ENCODE measurements around the gene ACTL6B. TPM values are rescaled to one million over a fixed set of nuclear protein-coding genes. Genes with fewer than 3 reads are reported as not detected.
A peak's percentile ranks its signal among the peaks of the same experiment; 100 is the strongest.

ACTL6B gene
- total RNA-seq, 1 experiment from 2014 or later = not detected

DNA sequence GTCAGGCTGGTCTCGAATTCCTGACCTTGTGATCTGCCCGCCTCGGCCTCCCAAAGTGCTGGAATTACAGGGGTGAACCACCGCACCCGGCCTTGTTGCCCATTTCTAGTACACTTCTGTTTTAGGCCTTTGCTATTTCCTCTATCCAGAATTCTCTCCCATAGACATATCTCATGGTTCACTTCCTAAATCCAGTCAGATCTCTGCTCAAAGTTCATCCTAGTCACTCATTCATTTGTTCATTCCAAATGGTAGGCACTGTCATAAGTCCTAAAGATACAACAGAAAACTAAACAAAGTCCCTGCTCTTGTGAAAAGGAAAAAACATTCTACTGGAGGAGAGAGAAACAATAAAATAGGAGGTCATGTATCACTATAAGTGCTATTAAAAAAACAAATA is 46.3 kb downstream of the ACTL6B start:
- H3K9ac ChIP-seq (ENCODE audit: low read length) = no peak overlapping the region
- no peak overlapping the region for H2AFZ ChIP-seq (ENCODE audit: low read length)
- no peak overlapping the region for H3K27ac ChIP-seq (ENCODE audit: low read length)
- H3K4me2 ChIP-seq (ENCODE audit: low read depth, low read length, poor library complexity, severe bottlenecking) = no peak overlapping the region
- H3K36me3 ChIP-seq (ENCODE audit: insufficient read depth, low read length) = no peaks in the 10 kb centered on the region
- peaks cover 13% of the 10 kb centered on the region for H3K4me1 ChIP-seq (ENCODE audit: low read length)
- DNase-seq = no peak
- no peaks in the 10 kb centered on the region for H3K9me3 ChIP-seq (ENCODE audit: low read length)
- no peaks in the 10 kb centered on the region for H3K9me2 ChIP-seq (replicated peaks; ENCODE audit: insufficient read depth, low read length)
- no peaks in the 10 kb centered on the region for H3K79me2 ChIP-seq (ENCODE audit: low read length)
- H3K4me3 ChIP-seq (ENCODE audit: low read length) = no peak overlapping the region
- H4K20me1 ChIP-seq (ENCODE audit: insufficient read depth, low read depth, low read length) = no peaks in the 10 kb centered on the region
- H3K27me3 ChIP-seq (ENCODE audit: low read length) = no peaks in the 10 kb centered on the region

GRCh38 chr7:100607111-100607510 is 49.1 kb downstream of the ACTL6B start:
- H3K79me2 ChIP-seq (ENCODE audit: low read length) = no peaks in the 10 kb centered on the region
- H3K4me3 ChIP-seq (ENCODE audit: low read length) = no peak overlapping the region
- H3K4me1 ChIP-seq (ENCODE audit: low read length) = peaks cover 24% of the 10 kb centered on the region
- no peaks in the 10 kb centered on the region for H3K36me3 ChIP-seq (ENCODE audit: insufficient read depth, low read length)
- no peak overlapping the region for H2AFZ ChIP-seq (ENCODE audit: low read length)
- H3K9me2 ChIP-seq (replicated peaks; ENCODE audit: insufficient read depth, low read length) = no peaks in the 10 kb centered on the region
- H3K27ac ChIP-seq (ENCODE audit: low read length) = no peak overlapping the region
- no peak for DNase-seq
- no peak overlapping the region for H3K9ac ChIP-seq (ENCODE audit: low read length)
- H4K20me1 ChIP-seq (ENCODE audit: insufficient read depth, low read depth, low read length) = no peaks in the 10 kb centered on the region
- H3K4me2 ChIP-seq (ENCODE audit: low read depth, low read length, poor library complexity, severe bottlenecking) = no peak overlapping the region
- no peaks in the 10 kb centered on the region for H3K27me3 ChIP-seq (ENCODE audit: low read length)
- H3K9me3 ChIP-seq (ENCODE audit: low read length) = no peaks in the 10 kb centered on the region

GRCh38 chr7:100606313-100606712 is 49.9 kb downstream of the ACTL6B start:
- Histone ChIP-seq H3K4me3 (ENCODE audit: low read length) (no peak overlapping the region), H3K9ac (ENCODE audit: low read length) (no peak overlapping the region), H3K9me3 (ENCODE audit: low read length) (no peaks in the 10 kb centered on the region), H3K9me2 (replicated peaks; ENCODE audit: insufficient read depth, low read length) (no peaks in the 10 kb centered on the region), H2AFZ (ENCODE audit: low read length) (no peak overlapping the region), H3K27me3 (ENCODE audit: low read length) (no peaks in the 10 kb centered on the region), H3K4me2 (ENCODE audit: low read depth, low read length, poor library complexity, severe bottlenecking) (no peak overlapping the region), H3K79me2 (ENCODE audit: low read length) (no peaks in the 10 kb centered on the region), H3K36me3 (ENCODE audit: insufficient read depth, low read length) (no peaks in the 10 kb centered on the region), H4K20me1 (ENCODE audit: insufficient read depth, low read depth, low read length) (no peaks in the 10 kb centered on the region), H3K4me1 (ENCODE audit: low read length) (peaks cover 26% of the 10 kb centered on the region), H3K27ac (ENCODE audit: low read length) (no peak overlapping the region)
- DNase-seq = no peak

- Histone ChIP-seq H3K9me2 (replicated peaks; ENCODE audit: insufficient read depth, low read length) (no peaks in the 10 kb centered on the region), H3K4me3 (ENCODE audit: low read length) (peak overlapping the region; percentile 69), H3K27ac (ENCODE audit: low read length) (no peak overlapping the region), H3K4me1 (ENCODE audit: low read length) (peaks cover 28% of the 10 kb centered on the region), H3K79me2 (ENCODE audit: low read length) (no peaks in the 10 kb centered on the region), H3K9me3 (ENCODE audit: low read length) (no peaks in the 10 kb centered on the region), H3K27me3 (ENCODE audit: low read length) (no peaks in the 10 kb centered on the region), H2AFZ (ENCODE audit: low read length) (peak overlapping the region; percentile 95; the same call in 1 of the 2 replicates), H3K4me2 (ENCODE audit: low read depth, low read length, poor library complexity, severe bottlenecking) (peak overlapping the region; percentile 91), H4K20me1 (ENCODE audit: insufficient read depth, low read depth, low read length) (no peaks in the 10 kb centered on the region), H3K9ac (ENCODE audit: low read length) (peak overlapping the region; percentile 73), H3K36me3 (ENCODE audit: insufficient read depth, low read length) (no peaks in the 10 kb centered on the region)
- DNase-seq = no peak
These were observed 51.0 kb downstream of the ACTL6B start for GRCh38 chr7:100604976-100605911.

GRCh38 chr7:100604028-100604975 is 51.9 kb downstream of the ACTL6B start:
- Histone ChIP-seq H3K4me1 (ENCODE audit: low read length) (peaks cover 30% of the 10 kb centered on the region), H3K4me2 (ENCODE audit: low read depth, low read length, poor library complexity, severe bottlenecking) (peak overlapping the region; percentile 91), H3K9me3 (ENCODE audit: low read length) (no peaks in the 10 kb centered on the region), H3K27ac (ENCODE audit: low read length) (no peak overlapping the region), H3K9me2 (replicated peaks; ENCODE audit: insufficient read depth, low read length) (no peaks in the 10 kb centered on the region), H4K20me1 (ENCODE audit: insufficient read depth, low read depth, low read length) (no peaks in the 10 kb centered on the region), H3K4me3 (ENCODE audit: low read length) (peak overlapping the region; percentile 69), H3K36me3 (ENCODE audit: insufficient read depth, low read length) (no peaks in the 10 kb centered on the region), H3K79me2 (ENCODE audit: low read length) (no peaks in the 10 kb centered on the region), H3K27me3 (ENCODE audit: low read length) (no peaks in the 10 kb centered on the region), H3K9ac (ENCODE audit: low read length) (peak overlapping the region; percentile 73), H2AFZ (ENCODE audit: low read length) (peak overlapping the region; percentile 95)
- peak; percentile 90 for DNase-seq

GRCh38 chr7:100603726-100604027 is 52.6 kb downstream of the ACTL6B start:
- Histone ChIP-seq H3K79me2 (ENCODE audit: low read length) (no peaks in the 10 kb centered on the region), H3K36me3 (ENCODE audit: insufficient read depth, low read length) (no peaks in the 10 kb centered on the region), H3K4me2 (ENCODE audit: low read depth, low read length, poor library complexity, severe bottlenecking) (peak overlapping the region; percentile 58), H3K27me3 (ENCODE audit: low read length) (no peaks in the 10 kb centered on the region), H4K20me1 (ENCODE audit: insufficient read depth, low read depth, low read length) (no peaks in the 10 kb centered on the region), H3K9me3 (ENCODE audit: low read length) (no peaks in the 10 kb centered on the region), H2AFZ (ENCODE audit: low read length) (peak overlapping the region; percentile 91), H3K9me2 (replicated peaks; ENCODE audit: insufficient read depth, low read length) (no peaks in the 10 kb centered on the region), H3K4me1 (ENCODE audit: low read length) (peaks cover 30% of the 10 kb centered on the region), H3K9ac (ENCODE audit: low read length) (peak overlapping the region; percentile 20), H3K27ac (ENCODE audit: low read length) (no peak overlapping the region), H3K4me3 (ENCODE audit: low read length) (peak overlapping the region; percentile 62; the same call in 1 of the 2 replicates)
- no peak for DNase-seq

DNA sequence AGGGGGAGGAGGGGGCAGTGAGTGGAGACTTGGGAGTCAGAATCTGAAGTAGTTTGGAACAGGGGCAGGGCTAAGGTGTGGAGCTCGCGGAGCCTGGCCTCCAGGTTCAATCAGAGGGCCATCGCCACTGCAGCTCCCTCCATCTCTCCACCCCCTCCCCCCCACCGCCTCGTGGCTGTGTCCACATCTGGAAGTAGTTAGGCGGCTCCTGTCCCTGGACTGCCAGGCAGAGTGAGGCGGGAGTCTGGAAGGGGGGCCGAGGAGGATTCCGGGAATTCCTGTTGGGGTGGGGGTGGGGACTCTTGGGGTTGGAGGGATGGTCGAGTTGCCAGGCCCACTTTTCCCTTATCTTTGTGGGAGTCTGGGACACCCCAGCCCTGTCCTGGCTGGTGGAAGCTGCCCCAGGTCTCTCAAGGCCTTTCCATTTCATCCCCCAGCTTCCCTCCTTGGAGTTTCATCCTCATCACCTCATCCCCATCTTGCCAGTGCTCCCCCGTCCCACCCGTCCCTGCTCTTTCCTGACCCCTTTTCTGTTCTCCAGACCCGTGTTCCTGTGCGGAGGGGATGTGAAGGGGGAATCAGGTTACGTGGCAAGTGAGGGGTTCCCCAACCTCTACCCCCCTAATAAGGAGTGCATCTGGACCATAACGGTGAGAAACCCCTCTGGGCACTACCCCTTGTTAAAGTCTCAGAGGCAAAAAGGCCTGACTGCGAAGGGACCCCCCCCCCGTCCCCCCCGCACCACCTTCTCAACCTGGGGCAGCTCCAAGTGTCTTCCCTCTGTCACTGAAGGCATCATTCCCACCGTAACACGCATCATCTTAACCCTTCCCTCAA is 53.1 kb downstream of the ACTL6B start:
- Histone ChIP-seq H3K27ac (ENCODE audit: low read length) (no peak overlapping the region), H2AFZ (ENCODE audit: low read length) (no peak overlapping the region), H3K9me3 (ENCODE audit: low read length) (no peaks in the 10 kb centered on the region), H3K4me1 (ENCODE audit: low read length) (peaks cover 30% of the 10 kb centered on the region), H3K4me2 (ENCODE audit: low read depth, low read length, poor library complexity, severe bottlenecking) (peak overlapping the region; percentile 58), H4K20me1 (ENCODE audit: insufficient read depth, low read depth, low read length) (no peaks in the 10 kb centered on the region), H3K9me2 (replicated peaks; ENCODE audit: insufficient read depth, low read length) (no peaks in the 10 kb centered on the region), H3K36me3 (ENCODE audit: insufficient read depth, low read length) (no peaks in the 10 kb centered on the region), H3K79me2 (ENCODE audit: low read length) (no peaks in the 10 kb centered on the region), H3K9ac (ENCODE audit: low read length) (peak overlapping the region; percentile 20), H3K27me3 (ENCODE audit: low read length) (no peaks in the 10 kb centered on the region), H3K4me3 (ENCODE audit: low read length) (peak overlapping the region; percentile 62; the same call in 1 of the 2 replicates)
- no peak for DNase-seq

Data from Karpas-422 (cell line).